Keratinocyte (primary cell): ENCODE measurements around the gene MUC5B. TPM values are rescaled to one million over a fixed set of nuclear protein-coding genes. Genes with fewer than 3 reads are reported as not detected.
A peak's percentile ranks its signal among the peaks of the same experiment; 100 is the strongest.

Source experiments
- DNase-seq: peaks from one replicate; pipeline ENCODE4 v3.0.0-alpha.2; 2011; ENCODE audit warnings: low read depth, missing footprints, low spot score
- FAIRE-seq: peaks from 2 replicates; lab custom pipeline; 2011; peaks lifted over from hg19 to GRCh38; lab: Jason Lieb, UNC
- H2AFZ ChIP-seq: 2 replicates; pipeline ENCODE4 v1.6.0; 2012; ENCODE audit warnings: low read length, control low read depth, inconsistent platforms; ENCODE audit not compliant: control insufficient read depth
- H3K27ac ChIP-seq: 2 replicates; pipeline ENCODE4 v1.5.1; 2011; ENCODE audit warnings: low read length; ENCODE audit not compliant: control insufficient read depth, insufficient read depth
- H3K27me3 ChIP-seq: 3 replicates; pipeline ENCODE4 v1.6.0; 2011; ENCODE audit warnings: low read length; ENCODE audit not compliant: control insufficient read depth, insufficient read depth; ENCODE audit errors: extremely low read depth
- H3K36me3 ChIP-seq, 2 experiments: 2 replicates in 1 of 2; 3 replicates in 1 of 2; pipeline ENCODE4 v1.5.1; 2011; ENCODE audit warnings: low read length in 2 of 2, mild to moderate bottlenecking in 1 of 2; ENCODE audit not compliant: control insufficient read depth in 2 of 2, insufficient read depth in 2 of 2; ENCODE audit errors: extremely low read depth in 1 of 2
- H3K4me1 ChIP-seq: 3 replicates; pipeline ENCODE4 v1.5.1; 2011; ENCODE audit warnings: low read length; ENCODE audit not compliant: control insufficient read depth, insufficient read depth; ENCODE audit errors: extremely low read depth
- H3K4me2 ChIP-seq: 3 replicates; pipeline ENCODE4 v1.6.0; 2011; ENCODE audit warnings: low read depth, low read length; ENCODE audit not compliant: control insufficient read depth, insufficient read depth; ENCODE audit errors: extremely low read depth
- H3K4me3 ChIP-seq, 3 experiments: fragments of 200-600 bp in 1 of 3; sonication (generic) in 1 of 3; 2 replicates in 2 of 3; 3 replicates in 1 of 3; pipeline ENCODE4 v1.5.1; 2011 to 2016; ENCODE audit warnings: low read length in 3 of 3, mild to moderate bottlenecking in 3 of 3, control low read depth in 2 of 3, inconsistent platforms in 1 of 3, low read depth in 1 of 3, mixed read lengths in 1 of 3, mixed run types in 1 of 3, moderate library complexity in 1 of 3; ENCODE audit not compliant: control insufficient read depth in 2 of 3, insufficient read depth in 2 of 3; ENCODE audit errors: extremely low read depth in 1 of 3
- H3K79me2 ChIP-seq: 2 replicates; pipeline ENCODE4 v1.6.0; 2012; ENCODE audit warnings: low read length; ENCODE audit not compliant: control insufficient read depth, insufficient read depth
- H3K9ac ChIP-seq: 3 replicates; pipeline ENCODE4 v1.6.0; 2011; ENCODE audit warnings: low read length; ENCODE audit not compliant: control insufficient read depth, insufficient read depth; ENCODE audit errors: extremely low read depth
- H3K9me1 ChIP-seq: 3 replicates; pipeline ENCODE4 v1.6.0; 2011; ENCODE audit warnings: low read length; ENCODE audit not compliant: control insufficient read depth, insufficient read depth; ENCODE audit errors: extremely low read depth
- H3K9me3 ChIP-seq: 2 replicates; pipeline ENCODE4 v1.5.1; 2012; ENCODE audit warnings: low read depth, low read length; ENCODE audit not compliant: control insufficient read depth
- H4K20me1 ChIP-seq: 3 replicates; pipeline ENCODE4 v1.6.0; 2011; ENCODE audit warnings: low read length; ENCODE audit not compliant: control insufficient read depth, insufficient read depth; ENCODE audit errors: extremely low read depth
- EZH2 ChIP-seq: IDR thresholded peaks from one replicate; pipeline ENCODE4 v1.6.1; 2012; ENCODE audit warnings: inconsistent platforms, mild to moderate bottlenecking, low read length, moderate library complexity
- dilution Hi-C: fragments of 300-500 bp; cut with MboI; formaldehyde crosslinking; loops from one replicate; pipeline ENCODE4 v1.7.0; 2020; ENCODE audit warnings: low sequenced_read_pairs; ENCODE audit not compliant: extremely low pct_ligation_motif_present
- polyA plus RNA-seq, 5 experiments: library from polyadenylated mRNA; depleted of rRNA in 3 of 5; stranded (reverse) in 3 of 5; stranded (forward) in 1 of 5; unstranded in 1 of 5; fragments of >200 nt; gene quantifications; 1 replicate in 1 of 5; 2 replicates in 3 of 5; 3 replicates in 1 of 5; pipeline versions ENCODE4 v1.2.1 to v1.2.3, GENCODE V29; 2011 to 2012; ENCODE audit warnings: missing spikeins in 2 of 5, low read depth in 1 of 5, low replicate concordance in 1 of 5
- TF ChIP-seq, protein P1 (sequence below), 3 experiments: IDR thresholded peaks in 1 of 3; conservative IDR thresholded peaks in 1 of 3; optimal IDR thresholded peaks in 1 of 3; 2 replicates in 2 of 3; 3 replicates in 1 of 3; pipeline versions ENCODE3 to v1.5.1; 2011; ENCODE audit warnings: low read length in 3 of 3, mild to moderate bottlenecking in 3 of 3, moderate library complexity in 2 of 3, control low read depth in 1 of 3, inconsistent platforms in 1 of 3; ENCODE audit not compliant: insufficient read depth in 2 of 3; ENCODE audit errors: extremely low read depth in 1 of 3

Gene MUC5B
- polyA plus RNA-seq, 1 donor (not counting 4 experiments of a cell fraction or from before 2014, with no cell fraction given): not detected

DNA sequence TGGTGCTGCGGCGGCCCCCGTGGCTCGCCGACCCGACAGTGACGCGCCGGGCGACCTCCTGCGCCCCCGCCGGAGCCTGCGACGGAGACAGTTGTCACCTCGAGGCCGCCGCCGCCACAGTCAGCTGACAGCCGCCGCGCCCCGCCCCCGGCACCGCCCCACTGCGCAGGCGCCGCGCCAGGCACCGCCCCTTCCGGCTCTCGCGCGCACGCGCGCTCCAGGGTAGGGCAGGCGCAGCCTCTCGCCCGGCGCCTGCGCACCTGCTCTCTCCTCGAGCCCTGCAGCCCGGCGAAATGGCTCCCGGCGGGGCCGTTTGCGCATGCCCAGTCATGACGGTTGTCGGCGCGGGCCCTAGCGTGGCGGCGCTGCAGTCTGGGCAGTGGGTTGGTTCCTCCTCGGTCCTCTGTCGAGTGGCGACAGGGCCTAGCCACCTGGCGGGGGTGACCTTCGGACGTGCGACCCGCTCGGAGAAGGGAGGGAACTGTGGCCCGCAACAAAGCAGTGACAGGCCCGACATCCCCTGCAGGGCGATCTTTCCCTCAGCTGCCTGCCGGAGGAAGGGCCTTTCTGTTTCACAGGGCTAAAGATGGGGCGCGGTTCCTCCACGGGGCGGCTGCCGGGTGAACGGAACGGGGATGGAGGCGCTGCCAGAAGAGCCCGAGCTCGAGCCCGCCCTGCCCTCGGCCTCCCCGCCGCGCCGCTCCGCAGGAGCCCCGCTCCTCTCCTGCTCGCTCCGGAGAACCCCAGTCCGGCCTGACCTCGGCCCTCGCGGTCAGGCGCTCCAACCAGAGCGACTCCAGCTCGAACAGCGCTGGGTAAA is 86.8 kb downstream of the MUC5B start, which contains the start of gene TOLLIP:
TSS of gene TOLLIP (minus strand) at position 135 of the 820 bp plus-strand sequence. CDS start at position 1, 134 bp downstream.
- H3K36me3 ChIP-seq: peaks cover 7 to 12% of the 10 kb centered on the region in 2 experiments
- H3K4me1 ChIP-seq: peaks cover 37% of the 10 kb centered on the region
- peak within 1 kb of the TSS; percentile 73 to 76 (median 74) for H3K4me3 ChIP-seq
- no peak for FAIRE-seq
- H3K9ac ChIP-seq: peak within 1 kb of the TSS; percentile 87
- DNase-seq: peak; percentile 50
- H3K9me3 ChIP-seq: peaks cover 6% of the 10 kb centered on the region
- H3K4me2 ChIP-seq: peak within 1 kb of the TSS; percentile 99
- H3K9me1 ChIP-seq: peaks cover 4% of the 10 kb centered on the region
- H3K79me2 ChIP-seq: peaks cover 41% of the 10 kb centered on the region
- peak within 1 kb of the TSS; percentile 80 for H3K27ac ChIP-seq
- peaks cover 7% of the 10 kb centered on the region for H3K27me3 ChIP-seq
- TF ChIP-seq, protein P1, sequence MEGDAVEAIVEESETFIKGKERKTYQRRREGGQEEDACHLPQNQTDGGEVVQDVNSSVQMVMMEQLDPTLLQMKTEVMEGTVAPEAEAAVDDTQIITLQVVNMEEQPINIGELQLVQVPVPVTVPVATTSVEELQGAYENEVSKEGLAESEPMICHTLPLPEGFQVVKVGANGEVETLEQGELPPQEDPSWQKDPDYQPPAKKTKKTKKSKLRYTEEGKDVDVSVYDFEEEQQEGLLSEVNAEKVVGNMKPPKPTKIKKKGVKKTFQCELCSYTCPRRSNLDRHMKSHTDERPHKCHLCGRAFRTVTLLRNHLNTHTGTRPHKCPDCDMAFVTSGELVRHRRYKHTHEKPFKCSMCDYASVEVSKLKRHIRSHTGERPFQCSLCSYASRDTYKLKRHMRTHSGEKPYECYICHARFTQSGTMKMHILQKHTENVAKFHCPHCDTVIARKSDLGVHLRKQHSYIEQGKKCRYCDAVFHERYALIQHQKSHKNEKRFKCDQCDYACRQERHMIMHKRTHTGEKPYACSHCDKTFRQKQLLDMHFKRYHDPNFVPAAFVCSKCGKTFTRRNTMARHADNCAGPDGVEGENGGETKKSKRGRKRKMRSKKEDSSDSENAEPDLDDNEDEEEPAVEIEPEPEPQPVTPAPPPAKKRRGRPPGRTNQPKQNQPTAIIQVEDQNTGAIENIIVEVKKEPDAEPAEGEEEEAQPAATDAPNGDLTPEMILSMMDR (optimal IDR thresholded peaks at IDR 0.05 in 1 of 3, IDR thresholded peaks at IDR 0.05 in 1 of 3, conservative IDR thresholded peaks at IDR 0.05 in 1 of 3; ENCODE audit: extremely low read depth in 1 of 3, insufficient read depth in 2 of 3, low read length in 3 of 3): peak in 2 of 3 experiments; percentile 31 to 37
- no peak for TF ChIP-seq EZH2
- dilution Hi-C loops: no loop called here
- peaks cover 2% of the 10 kb centered on the region for H4K20me1 ChIP-seq
- H2AFZ ChIP-seq: peak within 1 kb of the TSS; percentile 100

GRCh38 chr11:1310318-1310687 is 87.4 kb downstream of the MUC5B start:
- H2AFZ ChIP-seq: peak overlapping the region; percentile 100
- peaks cover 2% of the 10 kb centered on the region for H4K20me1 ChIP-seq
- H3K4me2 ChIP-seq: peak overlapping the region; percentile 92
- H3K27ac ChIP-seq: peak overlapping the region; percentile 80
- peaks cover 31% of the 10 kb centered on the region for H3K4me1 ChIP-seq
- H3K9ac ChIP-seq: peak overlapping the region; percentile 87
- DNase-seq (no peak), FAIRE-seq (no peak)
- dilution Hi-C loops: no loop called here
- peaks cover 4 to 7% of the 10 kb centered on the region in 2 experiments for H3K36me3 ChIP-seq
- peaks cover 6% of the 10 kb centered on the region for H3K9me3 ChIP-seq
- TF ChIP-seq, protein P1 (optimal IDR thresholded peaks at IDR 0.05 in 1 of 3, IDR thresholded peaks at IDR 0.05 in 1 of 3, conservative IDR thresholded peaks at IDR 0.05 in 1 of 3; ENCODE audit: extremely low read depth in 1 of 3, insufficient read depth in 2 of 3, low read length in 3 of 3): no peak
- no peak for TF ChIP-seq EZH2
- H3K4me3 ChIP-seq: peak overlapping the region; percentile 68 to 76 (median 74)
- H3K9me1 ChIP-seq: peaks cover 4% of the 10 kb centered on the region
- peaks cover 36% of the 10 kb centered on the region for H3K79me2 ChIP-seq
- peaks cover 7% of the 10 kb centered on the region for H3K27me3 ChIP-seq
